H1 (cell line): ENCODE data around the gene SULF2. TPM values are rescaled to one million over a fixed set of nuclear protein-coding genes. Genes with fewer than 3 reads are reported as not detected.

Source experiments
- CTCF ChIA-PET: fragments of 300-600 bp; sonication (Branson Sonifier 250); formaldehyde crosslinking; loops from one replicate; lab custom pipeline; 2021; ENCODE audit not compliant: partially characterized antibody; lab: Charles Lee
- POLR2A ChIA-PET: fragments of 300-600 bp; sonication (Branson Sonifier 250); formaldehyde crosslinking; loops from one replicate; lab custom pipeline; 2021; ENCODE audit warnings: inconsistent platforms; ENCODE audit not compliant: partially characterized antibody; lab: Charles Lee
- DNase-seq, 2 experiments: peaks; one replicate each; pipeline versions ENCODE4 v3.0.0 to v3.0.0-alpha.2; 2010 to 2022; ENCODE audit warnings: low spot score in 2 of 2, low read depth in 1 of 2, mixed read lengths in 1 of 2
- FAIRE-seq: peaks from 2 replicates; lab custom pipeline; 2011; peaks lifted over from hg19 to GRCh38; lab: Jason Lieb, UNC
- H2AFZ ChIP-seq: 2 replicates; pipeline ENCODE4 v1.8.1; 2012; ENCODE audit warnings: low read length, inconsistent platforms
- H2AK5ac ChIP-seq: 2 replicates; pipeline ENCODE4 v1.6.1; 2013; ENCODE audit warnings: low read depth, low read length
- H2BK120ac ChIP-seq: replicated peaks from 2 replicates; pipeline ENCODE3; 2013; ENCODE audit warnings: low read depth, low read length, inconsistent platforms
- H2BK12ac ChIP-seq: 2 replicates; pipeline ENCODE4 v1.6.1; 2013; ENCODE audit warnings: low read depth, low read length
- H2BK15ac ChIP-seq: 2 replicates; pipeline ENCODE4 v1.6.1; 2013; ENCODE audit warnings: low read length
- H2BK20ac ChIP-seq: 2 replicates; pipeline ENCODE4 v1.6.1; 2013; ENCODE audit warnings: low read length
- H2BK5ac ChIP-seq: 2 replicates; pipeline ENCODE4 v1.6.1; 2013; ENCODE audit warnings: low read depth, low read length
- H3K14ac ChIP-seq: 2 replicates; pipeline ENCODE4 v1.6.1; 2013; ENCODE audit warnings: inconsistent platforms; ENCODE audit not compliant: insufficient read length
- H3K18ac ChIP-seq: 2 replicates; pipeline ENCODE4 v1.6.1; 2013; ENCODE audit warnings: low read length; ENCODE audit errors: extremely low read depth
- H3K23ac ChIP-seq: 2 replicates; pipeline ENCODE4 v1.6.1; 2013; ENCODE audit warnings: inconsistent platforms; ENCODE audit not compliant: insufficient read length
- H3K23me2 ChIP-seq: 2 replicates; pipeline ENCODE4 v1.6.1; 2013; ENCODE audit warnings: low read depth, low read length
- H3K27ac ChIP-seq: 2 replicates; pipeline ENCODE4 v1.6.1; 2011; ENCODE audit warnings: low read depth, low read length, inconsistent platforms
- H3K27me3 ChIP-seq, 4 experiments: replicated peaks in 1 of 4; 1 replicate in 1 of 4; 2 replicates in 3 of 4; pipeline versions ENCODE4 v1.6.1 to v1.8.1; 2011 to 2013; ENCODE audit warnings: low read length in 3 of 4, mild to moderate bottlenecking in 3 of 4, inconsistent platforms in 2 of 4, mixed read lengths in 2 of 4, moderate library complexity in 1 of 4; ENCODE audit not compliant: control insufficient read depth in 3 of 4, insufficient read depth in 3 of 4; ENCODE audit errors: extremely low read depth in 1 of 4
- H3K36me3 ChIP-seq, 4 experiments: 2 replicates each; pipeline versions ENCODE4 v1.6.1 to v1.8.1; 2011 to 2013; ENCODE audit warnings: mild to moderate bottlenecking in 4 of 4, low read length in 3 of 4, moderate library complexity in 2 of 4, control low read depth in 1 of 4, inconsistent platforms in 1 of 4; ENCODE audit not compliant: insufficient read depth in 4 of 4, control insufficient read depth in 2 of 4
- H3K4ac ChIP-seq: replicated peaks from 2 replicates; pipeline ENCODE3; 2013; ENCODE audit warnings: low read length, low read depth, mixed read lengths, inconsistent platforms; ENCODE audit not compliant: insufficient read length
- H3K4me1 ChIP-seq, 4 experiments: replicated peaks in 1 of 4; 1 replicate in 1 of 4; 2 replicates in 3 of 4; pipeline versions ENCODE4 v1.6.1 to v1.8.1; 2011 to 2013; ENCODE audit warnings: low read length in 3 of 4, inconsistent platforms in 2 of 4, mixed read lengths in 1 of 4; ENCODE audit not compliant: insufficient read depth in 4 of 4, control insufficient read depth in 3 of 4
- H3K4me2 ChIP-seq, 2 experiments: 2 replicates each; pipeline versions ENCODE4 v1.6.1 to v1.8.1; 2011 to 2013; ENCODE audit warnings: low read depth in 2 of 2, low read length in 2 of 2, control low read depth in 1 of 2, inconsistent platforms in 1 of 2, mild to moderate bottlenecking in 1 of 2; ENCODE audit not compliant: insufficient read depth in 1 of 2
- H3K4me3 ChIP-seq, 4 experiments: fragments of 200-600, 300-600 bp in 1 of 4; sonication (generic), shearing (Covaris generic), sonication (Bioruptor Twin) in 1 of 4; 2 replicates each; pipeline versions ENCODE4 v1.5.1 to v1.8.1; 2011 to 2016; ENCODE audit warnings: low read length in 4 of 4, low read depth in 3 of 4, control low read depth in 2 of 4, inconsistent platforms in 2 of 4, mild to moderate bottlenecking in 2 of 4, mixed read lengths in 1 of 4, moderate library complexity in 1 of 4; ENCODE audit not compliant: insufficient read depth in 2 of 4; ENCODE audit errors: extremely low read depth in 1 of 4
- H3K56ac ChIP-seq: replicated peaks from 2 replicates; pipeline ENCODE3; 2013; ENCODE audit warnings: low read depth, mild to moderate bottlenecking, mixed read lengths, low read length, inconsistent platforms; ENCODE audit not compliant: insufficient read length
- H3K79me1 ChIP-seq: 2 replicates; pipeline ENCODE4 v1.6.1; 2013; ENCODE audit warnings: low read depth, low read length, control low read depth
- H3K79me2 ChIP-seq, 2 experiments: 2 replicates each; pipeline versions ENCODE4 v1.6.1 to v1.8.1; 2012 to 2013; ENCODE audit warnings: low read length in 2 of 2, mild to moderate bottlenecking in 2 of 2, inconsistent platforms in 1 of 2; ENCODE audit not compliant: insufficient read depth in 2 of 2, control insufficient read depth in 1 of 2
- H3K9ac ChIP-seq, 4 experiments: replicated peaks in 1 of 4; 1 replicate in 1 of 4; 2 replicates in 3 of 4; pipeline versions ENCODE4 v1.6.1 to v1.8.1; 2011 to 2013; ENCODE audit warnings: low read depth in 3 of 4, low read length in 3 of 4, control low read depth in 2 of 4, mild to moderate bottlenecking in 2 of 4, moderate library complexity in 2 of 4, inconsistent platforms in 1 of 4; ENCODE audit errors: extremely low read depth in 1 of 4
- H3K9me3 ChIP-seq, 2 experiments: 2 replicates each; pipeline versions ENCODE4 v1.6.1 to v1.8.1; 2012 to 2013; ENCODE audit warnings: mild to moderate bottlenecking in 2 of 2, moderate library complexity in 2 of 2, control low read depth in 1 of 2, inconsistent platforms in 1 of 2, low read depth in 1 of 2, low read length in 1 of 2, mixed read lengths in 1 of 2; ENCODE audit not compliant: insufficient read depth in 2 of 2
- H4K20me1 ChIP-seq, 2 experiments: replicated peaks in 1 of 2; 2 replicates each; pipeline versions ENCODE3 to v1.8.1; 2011 to 2013; ENCODE audit warnings: inconsistent platforms in 2 of 2, low read length in 2 of 2, mild to moderate bottlenecking in 1 of 2; ENCODE audit not compliant: insufficient read depth in 2 of 2, control insufficient read depth in 1 of 2
- H4K5ac ChIP-seq: 2 replicates; pipeline ENCODE4 v1.6.1; 2013; ENCODE audit warnings: low read length, low read depth, mixed read lengths, inconsistent platforms; ENCODE audit not compliant: insufficient read length
- H4K8ac ChIP-seq: 2 replicates; pipeline ENCODE4 v1.8.0; 2013; ENCODE audit warnings: mild to moderate bottlenecking, moderate library complexity, low read length, inconsistent platforms; ENCODE audit not compliant: insufficient read depth; ENCODE audit errors: extremely low read depth
- H4K91ac ChIP-seq: replicated peaks from 2 replicates; pipeline ENCODE3; 2013; ENCODE audit warnings: low read length, mixed read lengths, inconsistent platforms; ENCODE audit not compliant: insufficient read length
- HDAC2 ChIP-seq, 2 experiments: fragments of 300-600 bp in 1 of 2; sonication (generic) in 1 of 2; IDR thresholded peaks; 2 replicates each; pipeline ENCODE4 v1.6.1; 2011 to 2012; ENCODE audit warnings: low read depth in 2 of 2, low read length in 2 of 2, mild to moderate bottlenecking in 2 of 2, moderate library complexity in 2 of 2, borderline replicate concordance in 1 of 2, inconsistent platforms in 1 of 2
- WGBS, 2 experiments: shearing (Covaris generic) in 1 of 2; methylation state at CpG; one replicate each; pipeline versions ENCODE4 v1.1.6 to v1.1.7; 2013 to 2015; ENCODE audit warnings: low lambda C conversion rate in 2 of 2, mixed read lengths in 2 of 2, inconsistent platforms in 1 of 2, low coverage in 1 of 2, missing lambda C conversion rate in 1 of 2; ENCODE audit not compliant: insufficient replicate concordance in 2 of 2, insufficient coverage in 1 of 2, insufficient read length in 1 of 2; ENCODE audit errors: extremely low coverage in 1 of 2, missing lambda C conversion rate in 1 of 2; 5-methylcytosine and 5-hydroxymethylcytosine counted together
- polyA plus RNA-seq, 7 experiments: library from polyadenylated mRNA; depleted of rRNA in 3 of 7; stranded (reverse) in 5 of 7; unstranded in 2 of 7; fragments of >200 nt in 5 of 7; fragments of 200-250 nt in 2 of 7; gene quantifications; 1 replicate in 5 of 7; 2 replicates in 1 of 7; 4 replicates in 1 of 7; pipeline versions ENCODE4 v1.2.1 to v1.2.3, GENCODE V29; 2011 to 2013; ENCODE audit warnings: missing spikeins in 2 of 7, mixed read lengths in 2 of 7
- total RNA-seq: library from RNA; stranded (reverse); fragmentation: NEBNext Ultra II Directional; extraction: Animal tissue kit (Norgen Biotek cat#: 25700); gene quantifications from 2 replicates; pipeline ENCODE4 v1.2.1, GENCODE V29; 2021
- TF ChIP-seq, protein P1 (sequence below): IDR thresholded peaks from 2 replicates; pipeline ENCODE4 v1.6.1; 2012; ENCODE audit warnings: inconsistent platforms

Gene SULF2
- total and polyA plus RNA-seq, 2 of the 8 experiments (the other 6 are each of a cell fraction or from before 2014, with no cell fraction given), result 15.7 to 28.2 TPM

DNA sequence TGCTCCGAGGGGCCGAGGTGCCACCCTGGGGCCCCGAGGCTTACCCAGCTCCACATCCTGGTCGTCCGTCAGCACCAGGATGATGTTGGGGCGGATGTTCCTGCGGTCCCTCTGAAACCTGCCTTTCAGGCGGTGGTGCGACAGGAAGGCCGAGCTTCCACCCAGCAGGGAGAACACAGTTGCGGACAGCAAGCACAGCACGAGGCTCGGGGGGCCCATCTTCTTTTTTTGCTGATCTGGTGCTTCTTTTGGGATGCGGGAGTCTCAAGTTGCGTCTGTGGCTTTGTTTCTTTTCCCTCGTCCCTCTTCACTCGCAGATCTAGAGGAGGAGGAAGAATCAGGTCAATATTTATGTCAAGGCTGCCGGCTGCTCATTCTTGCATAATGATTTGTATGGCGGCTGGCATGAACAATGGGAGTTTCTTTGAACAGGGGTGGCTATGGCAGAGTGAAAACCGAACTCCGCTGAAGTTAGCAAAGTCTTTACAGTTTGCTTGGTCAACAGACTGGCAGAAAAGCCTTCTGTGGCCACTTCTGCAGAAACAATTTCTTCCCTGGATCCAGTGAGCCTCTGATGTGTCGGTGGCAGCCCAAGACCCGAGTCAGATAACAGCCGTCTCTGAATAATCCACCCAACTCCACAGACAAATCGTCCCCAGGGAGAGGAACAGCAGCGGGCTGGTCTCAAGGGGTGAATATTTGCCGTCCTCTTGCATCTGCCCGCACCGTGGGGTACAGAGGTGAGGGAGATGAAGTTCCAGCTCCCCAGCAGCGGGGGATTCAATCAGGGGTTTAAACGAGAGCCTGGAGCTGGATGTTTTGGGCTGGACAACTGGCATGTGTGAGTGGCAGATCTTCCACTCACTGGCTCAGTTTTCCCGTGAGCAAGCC, 27.9 kb downstream of the SULF2 start:
- Histone ChIP-seq H3K79me2 (no peaks in the 10 kb centered on the region), H2BK20ac (no peak overlapping the region), H4K20me1 (no peaks in the 10 kb centered on the region), H2BK15ac (no peak overlapping the region), H3K27me3 (no peaks in the 10 kb centered on the region; a peak in 1 of 7 replicates), H4K5ac (no peak overlapping the region), H2BK120ac (peak overlapping the region; percentile 55), H3K18ac (no peak overlapping the region), H3K9me3 (no peaks in the 10 kb centered on the region), H3K23ac (no peak overlapping the region), H2BK5ac (no peak overlapping the region), H3K79me1 (no peaks in the 10 kb centered on the region), H2AFZ (no peak overlapping the region), H3K9ac (no peak overlapping the region), H4K91ac (no peak overlapping the region), H3K4me1 (peaks cover 0 to 22% (median 6%) of the 10 kb centered on the region in 4 experiments; a peak in 5 of 7 replicates), H4K8ac (peak overlapping the region; percentile 62; the same call in 1 of the 2 replicates), H3K36me3 (no peaks in the 10 kb centered on the region), H3K4me2 (no peak overlapping the region), H3K4ac (no peak overlapping the region), H3K27ac (no peak overlapping the region), H2BK12ac (no peak overlapping the region), H2AK5ac (no peak overlapping the region), H3K4me3 (no peak overlapping the region), H3K56ac (no peak overlapping the region), H3K14ac (no peak overlapping the region), H3K23me2 (no peaks in the 10 kb centered on the region)
- TF ChIP-seq, protein P1, sequence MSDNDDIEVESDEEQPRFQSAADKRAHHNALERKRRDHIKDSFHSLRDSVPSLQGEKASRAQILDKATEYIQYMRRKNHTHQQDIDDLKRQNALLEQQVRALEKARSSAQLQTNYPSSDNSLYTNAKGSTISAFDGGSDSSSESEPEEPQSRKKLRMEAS, result peak; percentile 21; the same call in 1 of the 2 replicates
- TF ChIP-seq HDAC2 (IDR thresholded peaks at IDR 0.05; ENCODE audit: borderline replicate concordance in 1 of 2, low read depth in 2 of 2, low read length in 2 of 2), result no peak
- WGBS, 2 experiments, result 78% methylated on average over 26 of the region's 32 CpGs; no CpG with 5 or more reads in 1 of the 2 experiments
- CTCF ChIA-PET, result interaction anchor here (1.0 to 1.4 kb wide), 6 partner anchors 15 to 138 kb away, joined by 3 to 4 read pairs (median 3); no protein-coding TSS in a partner anchor
- POLR2A ChIA-PET, result no interaction called here
- FAIRE-seq (no peak), DNase-seq (no peak)
